ENCODE results near the gene MAPK4. TPM values are rescaled to one million over a fixed set of nuclear protein-coding genes. Genes with fewer than 3 reads are reported as not detected.
A peak's percentile ranks its signal among the peaks of the same experiment; 100 is the strongest.

Gene MAPK4
- polyA plus RNA-seq, 1 donor, result 1.5 TPM

- H3K4me1 ChIP-seq (ENCODE audit: control insufficient read depth, insufficient read depth, low read length), result no peaks in the 10 kb centered on the region
- no peaks in the 10 kb centered on the region for H3K9me3 ChIP-seq (ENCODE audit: control insufficient read depth, low read depth, low read length)
- H3K27ac ChIP-seq (ENCODE audit: low read length), result no peak overlapping the region
- H3K36me3 ChIP-seq (ENCODE audit: control insufficient read depth, insufficient read depth, low read length), result no peaks in the 10 kb centered on the region
- WGBS (ENCODE audit: insufficient coverage, low lambda C conversion rate), result 80% methylated on average over 2 of the region's 7 CpGs
- H3K4me3 ChIP-seq (ENCODE audit: low read length), result no peak overlapping the region
- H3K27me3 ChIP-seq (ENCODE audit: control insufficient read depth, insufficient read depth, low read length), result no peaks in the 10 kb centered on the region
- no peak for DNase-seq
Observed at GRCh38 chr18:50622865-50623393, 63.0 kb downstream of the MAPK4 start.

- WGBS (ENCODE audit: insufficient coverage, low lambda C conversion rate), result 100% methylated on average over 1 of the region's 4 CpGs
- no peak overlapping the region for H3K27ac ChIP-seq (ENCODE audit: low read length)
Observed at GRCh38 chr18:50623694-50624352, 63.9 kb downstream of the MAPK4 start.

GRCh38 chr18:50624981-50625380, 65.1 kb downstream of the MAPK4 start:
- H3K4me3 ChIP-seq (ENCODE audit: low read length), result no peak overlapping the region
- no peaks in the 10 kb centered on the region for H3K9me3 ChIP-seq (ENCODE audit: control insufficient read depth, low read depth, low read length)
- DNase-seq, result no peak
- no peaks in the 10 kb centered on the region for H3K27me3 ChIP-seq (ENCODE audit: control insufficient read depth, insufficient read depth, low read length)
- no peaks in the 10 kb centered on the region for H3K36me3 ChIP-seq (ENCODE audit: control insufficient read depth, insufficient read depth, low read length)
- H3K4me1 ChIP-seq (ENCODE audit: control insufficient read depth, insufficient read depth, low read length), result no peaks in the 10 kb centered on the region
- 100% methylated on average over 1 of the region's 3 CpGs for WGBS (ENCODE audit: insufficient coverage, low lambda C conversion rate)
- H3K27ac ChIP-seq (ENCODE audit: low read length), result no peak overlapping the region

More at GRCh38 chr18:50623694-50624352, 63.9 kb downstream of the MAPK4 start:
- Histone ChIP-seq H3K36me3 (ENCODE audit: control insufficient read depth, insufficient read depth, low read length) (no peaks in the 10 kb centered on the region), H3K9me3 (ENCODE audit: control insufficient read depth, low read depth, low read length) (no peaks in the 10 kb centered on the region), H3K4me3 (ENCODE audit: low read length) (no peak overlapping the region), H3K4me1 (ENCODE audit: control insufficient read depth, insufficient read depth, low read length) (no peaks in the 10 kb centered on the region), H3K27me3 (ENCODE audit: control insufficient read depth, insufficient read depth, low read length) (no peaks in the 10 kb centered on the region)
- DNase-seq, result no peak

- H3K4me1 ChIP-seq (ENCODE audit: control insufficient read depth, insufficient read depth, low read length), result no peaks in the 10 kb centered on the region
- H3K27me3 ChIP-seq (ENCODE audit: control insufficient read depth, insufficient read depth, low read length), result no peaks in the 10 kb centered on the region
Observed at GRCh38 chr18:50626317-50626716, 66.4 kb downstream of the MAPK4 start.

GRCh38 chr18:50627594-50628532, 68.0 kb downstream of the MAPK4 start:
- H3K36me3 ChIP-seq (ENCODE audit: control insufficient read depth, insufficient read depth, low read length), result no peaks in the 10 kb centered on the region
- no peak overlapping the region for H3K27ac ChIP-seq (ENCODE audit: low read length)
- no peak overlapping the region for H3K4me3 ChIP-seq (ENCODE audit: low read length)
- DNase-seq, result no peak
- H3K4me1 ChIP-seq (ENCODE audit: control insufficient read depth, insufficient read depth, low read length), result no peaks in the 10 kb centered on the region
- 93% methylated on average over 3 of the region's 16 CpGs for WGBS (ENCODE audit: insufficient coverage, low lambda C conversion rate)
- no peaks in the 10 kb centered on the region for H3K9me3 ChIP-seq (ENCODE audit: control insufficient read depth, low read depth, low read length)
- no peaks in the 10 kb centered on the region for H3K27me3 ChIP-seq (ENCODE audit: control insufficient read depth, insufficient read depth, low read length)

More at GRCh38 chr18:50626317-50626716, 66.4 kb downstream of the MAPK4 start:
- Histone ChIP-seq H3K36me3 (ENCODE audit: control insufficient read depth, insufficient read depth, low read length) (no peaks in the 10 kb centered on the region), H3K4me3 (ENCODE audit: low read length) (no peak overlapping the region), H3K9me3 (ENCODE audit: control insufficient read depth, low read depth, low read length) (no peaks in the 10 kb centered on the region), H3K27ac (ENCODE audit: low read length) (no peak overlapping the region)
- no peak for DNase-seq
- 94% methylated on average over 2 of the region's 10 CpGs for WGBS (ENCODE audit: insufficient coverage, low lambda C conversion rate)

GRCh38 chr18:50628533-50628905, 68.6 kb downstream of the MAPK4 start:
- no CpG with 5 or more reads among the region's 2 CpGs for WGBS (ENCODE audit: insufficient coverage, low lambda C conversion rate)
- Histone ChIP-seq H3K4me3 (ENCODE audit: low read length) (no peak overlapping the region), H3K4me1 (ENCODE audit: control insufficient read depth, insufficient read depth, low read length) (no peaks in the 10 kb centered on the region), H3K27me3 (ENCODE audit: control insufficient read depth, insufficient read depth, low read length) (no peaks in the 10 kb centered on the region), H3K27ac (ENCODE audit: low read length) (no peak overlapping the region), H3K36me3 (ENCODE audit: control insufficient read depth, insufficient read depth, low read length) (no peaks in the 10 kb centered on the region), H3K9me3 (ENCODE audit: control insufficient read depth, low read depth, low read length) (no peaks in the 10 kb centered on the region)
- DNase-seq, result no peak

GRCh38 chr18:50629148-50629631, 69.3 kb downstream of the MAPK4 start:
- Histone ChIP-seq H3K36me3 (ENCODE audit: control insufficient read depth, insufficient read depth, low read length) (no peaks in the 10 kb centered on the region), H3K27ac (ENCODE audit: low read length) (no peak overlapping the region), H3K4me3 (ENCODE audit: low read length) (no peak overlapping the region), H3K4me1 (ENCODE audit: control insufficient read depth, insufficient read depth, low read length) (no peaks in the 10 kb centered on the region), H3K9me3 (ENCODE audit: control insufficient read depth, low read depth, low read length) (no peaks in the 10 kb centered on the region), H3K27me3 (ENCODE audit: control insufficient read depth, insufficient read depth, low read length) (no peaks in the 10 kb centered on the region)
- no CpG with 5 or more reads among the region's 5 CpGs for WGBS (ENCODE audit: insufficient coverage, low lambda C conversion rate)
- no peak for DNase-seq

GRCh38 chr18:50630895-50631294, 71.0 kb downstream of the MAPK4 start:
- 67% methylated on average over 1 of the region's 8 CpGs for WGBS (ENCODE audit: insufficient coverage, low lambda C conversion rate)
- Histone ChIP-seq H3K4me1 (ENCODE audit: control insufficient read depth, insufficient read depth, low read length) (no peaks in the 10 kb centered on the region), H3K27ac (ENCODE audit: low read length) (no peak overlapping the region), H3K36me3 (ENCODE audit: control insufficient read depth, insufficient read depth, low read length) (no peaks in the 10 kb centered on the region), H3K9me3 (ENCODE audit: control insufficient read depth, low read depth, low read length) (no peaks in the 10 kb centered on the region), H3K4me3 (ENCODE audit: low read length) (no peak overlapping the region), H3K27me3 (ENCODE audit: control insufficient read depth, insufficient read depth, low read length) (no peaks in the 10 kb centered on the region)
- DNase-seq, result no peak

- peak in 1 of 2 donors; percentile 18 for DNase-seq
- Histone ChIP-seq H3K36me3 (ENCODE audit: control insufficient read depth, insufficient read depth, low read length) (no peaks in the 10 kb centered on the region), H3K9me3 (ENCODE audit: control insufficient read depth, low read depth, low read length) (no peaks in the 10 kb centered on the region), H3K27me3 (ENCODE audit: control insufficient read depth, insufficient read depth, low read length) (no peaks in the 10 kb centered on the region), H3K4me3 (ENCODE audit: low read length) (no peak overlapping the region), H3K27ac (ENCODE audit: low read length) (no peak overlapping the region), H3K4me1 (ENCODE audit: control insufficient read depth, insufficient read depth, low read length) (no peaks in the 10 kb centered on the region)
- no CpG with 5 or more reads among the region's 8 CpGs for WGBS (ENCODE audit: insufficient coverage, low lambda C conversion rate)
Observed at GRCh38 chr18:50632895-50633515, 73.1 kb downstream of the MAPK4 start.

GRCh38 chr18:50633992-50634391, 74.1 kb downstream of the MAPK4 start:
- WGBS (ENCODE audit: insufficient coverage, low lambda C conversion rate), result 80% methylated on average over 1 of the region's 3 CpGs
- Histone ChIP-seq H3K27me3 (ENCODE audit: control insufficient read depth, insufficient read depth, low read length) (no peaks in the 10 kb centered on the region), H3K27ac (ENCODE audit: low read length) (no peak overlapping the region), H3K36me3 (ENCODE audit: control insufficient read depth, insufficient read depth, low read length) (no peaks in the 10 kb centered on the region), H3K4me1 (ENCODE audit: control insufficient read depth, insufficient read depth, low read length) (no peaks in the 10 kb centered on the region), H3K4me3 (ENCODE audit: low read length) (no peak overlapping the region), H3K9me3 (ENCODE audit: control insufficient read depth, low read depth, low read length) (no peaks in the 10 kb centered on the region)
- DNase-seq, result no peak
